T-cell (primary cell): ENCODE data around the gene SNX8. TPM values are rescaled to one million over a fixed set of nuclear protein-coding genes. Genes with fewer than 3 reads are reported as not detected.
"Not testable (repeated sequence)": the region's sequence is repeated elsewhere in the genome, so short reads cannot be mapped to it uniquely, and the experiment has no call there.

ENCODE experiments used
- ATAC-seq, 4 experiments: fragments of 200-7000 bp in 3 of 4; fragments of 150-1000 bp in 1 of 4; cut with Tn5 transposase; replicated peaks in 1 of 4; 1 replicate in 3 of 4; 2 replicates in 1 of 4; pipeline ENCODE4 v1.10.0; 2021; ENCODE audit warnings: moderate library complexity in 3 of 4, mild to moderate bottlenecking in 2 of 4, moderate number of reproducible peaks in 1 of 4
- CTCF ChIA-PET, 2 donors: fragments of 300-600 bp; sonication (Branson Sonifier 250); formaldehyde crosslinking; loops; one replicate each; lab custom pipeline; 2022; ENCODE audit warnings: antibody characterized with exemption in 2 of 2; lab: Charles Lee
- POLR2A ChIA-PET, 2 donors: fragments of 300-600 bp; sonication (Branson Sonifier 250); formaldehyde crosslinking; loops; one replicate each; lab custom pipeline; 2022; ENCODE audit warnings: antibody characterized with exemption in 2 of 2; lab: Charles Lee
- DNase-seq, 35 experiments: peaks; one replicate each; pipeline versions ENCODE4 v3.0.0 to v3.0.0-alpha.2; 2013 to 2023
- H3K27ac ChIP-seq: one replicate; pipeline ENCODE4 v1.5.1; 2013; ENCODE audit warnings: low read length
- H3K27me3 ChIP-seq, 2 experiments: replicated peaks in 1 of 2; 1 replicate in 1 of 2; 2 replicates in 1 of 2; pipeline versions ENCODE4 v1.6.1 to v1.7.0; 2013; ENCODE audit warnings: low read length in 1 of 2, mixed read lengths in 1 of 2; ENCODE audit not compliant: control insufficient read depth in 2 of 2, insufficient read depth in 2 of 2; ENCODE audit errors: extremely low read depth in 1 of 2
- H3K36me3 ChIP-seq, 2 donors: 1 replicate in 1 of 2; 2 replicates in 1 of 2; pipeline versions ENCODE4 v1.6.1 to v1.7.0; 2013; ENCODE audit warnings: low read length in 1 of 2; ENCODE audit not compliant: control insufficient read depth in 2 of 2, insufficient read depth in 1 of 2; ENCODE audit errors: extremely low read depth in 1 of 2
- H3K4me1 ChIP-seq, 2 experiments: 1 replicate in 1 of 2; 2 replicates in 1 of 2; pipeline versions ENCODE4 v1.6.1 to v1.7.0; 2013; ENCODE audit warnings: low read length in 2 of 2, mixed read lengths in 1 of 2; ENCODE audit not compliant: insufficient read depth in 2 of 2, control insufficient read depth in 1 of 2; ENCODE audit errors: extremely low read depth in 1 of 2
- H3K4me3 ChIP-seq, 2 donors: 1 replicate in 1 of 2; 2 replicates in 1 of 2; pipeline versions ENCODE4 v1.5.1 to v1.7.0; 2013; ENCODE audit warnings: mild to moderate bottlenecking in 2 of 2, low read length in 1 of 2, moderate library complexity in 1 of 2; ENCODE audit not compliant: control insufficient read depth in 1 of 2; ENCODE audit errors: extremely low read depth in 1 of 2
- H3K9me3 ChIP-seq: 2 replicates; pipeline ENCODE4 v1.7.0; 2013
- H3K27ac Mint-ChIP-seq, 2 donors: one replicate each; pipeline ENCODE4 v1.8.0; 2020 to 2021; ENCODE audit warnings: mild to moderate bottlenecking in 2 of 2, mixed read lengths in 2 of 2
- H3K27me3 Mint-ChIP-seq, 2 donors: one replicate each; pipeline ENCODE4 v1.8.0; 2021 to 2022; ENCODE audit warnings: mixed read lengths in 2 of 2
- H3K36me3 Mint-ChIP-seq: one replicate; pipeline ENCODE4 v1.8.0; 2021; ENCODE audit warnings: mixed read lengths
- H3K4me1 Mint-ChIP-seq, 3 donors: one replicate each; pipeline ENCODE4 v1.8.0; 2020 to 2022; ENCODE audit warnings: mixed read lengths in 3 of 3, mild to moderate bottlenecking in 1 of 3
- H3K4me3 Mint-ChIP-seq, 3 donors: one replicate each; pipeline ENCODE4 v1.8.0; 2020 to 2022; ENCODE audit warnings: mild to moderate bottlenecking in 3 of 3, mixed read lengths in 3 of 3, moderate library complexity in 3 of 3
- H3K9me3 Mint-ChIP-seq, 3 donors: one replicate each; pipeline ENCODE4 v1.8.0; 2020 to 2022; ENCODE audit warnings: mixed read lengths in 3 of 3
- WGBS: methylation state at CpG from one replicate; pipeline ENCODE4 v1.1.5; 2013; ENCODE audit warnings: missing lambda C conversion rate; ENCODE audit not compliant: insufficient coverage; 5-methylcytosine and 5-hydroxymethylcytosine counted together
- total RNA-seq, 35 experiments: library from RNA in 6 of 35; stranded (reverse) in 6 of 35; fragments of 120-200 nt in 1 of 35; gene quantifications; one replicate each; pipeline versions ENCODE4 v1.2.1 to v1.2.4 and lab custom pipeline; 2013 to 2026

Gene SNX8
- total RNA-seq, 5 donors from 2014 or later (not counting 1 experiment from before 2014, with no cell fraction given): 8.4 to 14.6 (median 9.9) TPM

GRCh38 chr7:2269991-2270460 lies 44.2 kb downstream of the SNX8 start:
- Mint-ChIP-seq H3K9me3 (no peaks in the 10 kb centered on the region), H3K36me3 (peaks cover 15% of the 10 kb centered on the region)

GRCh38 chr7:2269089-2269990 lies 44.9 kb downstream of the SNX8 start:
- H3K4me3 ChIP-seq, H3K4me1 Mint-ChIP-seq, H3K27ac ChIP-seq, H3K27me3 ChIP-seq, CTCF ChIA-PET, H3K9me3 Mint-ChIP-seq, H3K27me3 Mint-ChIP-seq, ATAC-seq, POLR2A ChIA-PET, H3K4me3 Mint-ChIP-seq, H3K27ac Mint-ChIP-seq, H3K9me3 ChIP-seq, H3K4me1 ChIP-seq, DNase-seq: not testable (repeated sequence)
- H3K36me3 Mint-ChIP-seq: peaks cover 18% of the 10 kb centered on the region
- H3K36me3 ChIP-seq: peaks cover 6 to 10% of the 10 kb centered on the region in 2 donors
- 100% methylated on average over 2 of the region's 18 CpGs for WGBS

More at GRCh38 chr7:2269991-2270460, 44.2 kb downstream of the SNX8 start:
- peaks cover 6 to 12% of the 10 kb centered on the region in 2 donors for H3K36me3 ChIP-seq
- H3K9me3 ChIP-seq: no peaks in the 10 kb centered on the region
- Mint-ChIP-seq H3K4me3 (no peak overlapping the region), H3K4me1 (no peaks in the 10 kb centered on the region), H3K27me3 (no peaks in the 10 kb centered on the region), H3K27ac (no peak overlapping the region)
- ChIA-PET CTCF (no interaction called here), POLR2A (interaction anchor here in 1 of 2 donors (0.6 kb wide), 1 partner anchor 11 kb away, joined by 3 read pairs; no protein-coding TSS in a partner anchor)
- no peak overlapping the region for H3K27ac ChIP-seq
- ATAC-seq (no peak), DNase-seq (no peak)
- no peak overlapping the region for H3K4me3 ChIP-seq
- no peaks in the 10 kb centered on the region for H3K27me3 ChIP-seq
- WGBS: 97% methylated on average over 5 of the region's 10 CpGs
- H3K4me1 ChIP-seq: no peaks in the 10 kb centered on the region

GRCh38 chr7:2266911-2267310 lies 47.3 kb downstream of the SNX8 start:
- H3K27me3 ChIP-seq: no peaks in the 10 kb centered on the region
- no peaks in the 10 kb centered on the region for H3K27me3 Mint-ChIP-seq
- no peaks in the 10 kb centered on the region for H3K9me3 Mint-ChIP-seq
- H3K4me1 Mint-ChIP-seq: peaks cover 2 to 3% (median 3%) of the 10 kb centered on the region in 3 donors
- H3K4me3 ChIP-seq: no peak overlapping the region
- CTCF ChIA-PET: no interaction called here
- ATAC-seq (no peak), DNase-seq (no peak)
- WGBS: 93% methylated on average over 8 of the region's 10 CpGs
- H3K4me3 Mint-ChIP-seq: no peak overlapping the region
- H3K27ac ChIP-seq: no peak overlapping the region
- H3K36me3 ChIP-seq: peaks cover 4 to 10% of the 10 kb centered on the region in 2 donors
- H3K9me3 ChIP-seq: no peaks in the 10 kb centered on the region
- peaks cover 2 to 3% of the 10 kb centered on the region in 2 experiments for H3K4me1 ChIP-seq
- POLR2A ChIA-PET: no interaction called here
- peaks cover 15% of the 10 kb centered on the region for H3K36me3 Mint-ChIP-seq
- no peak overlapping the region for H3K27ac Mint-ChIP-seq

- DNase-seq (no peak), ATAC-seq (no peak)
- Histone ChIP-seq H3K4me3 (no peak overlapping the region), H3K27ac (no peak overlapping the region), H3K9me3 (no peaks in the 10 kb centered on the region), H3K36me3 (peaks cover 0 to 3% of the 10 kb centered on the region in 2 donors), H3K27me3 (no peaks in the 10 kb centered on the region), H3K4me1 (peaks cover 2 to 17% of the 10 kb centered on the region in 2 experiments)
- H3K27me3 Mint-ChIP-seq: no peaks in the 10 kb centered on the region
- ChIA-PET POLR2A (interaction anchor here in 1 of 2 donors (0.6 kb wide), 1 partner anchor 19 kb away, joined by 6 read pairs; no protein-coding TSS in a partner anchor), CTCF (no interaction called here)
- WGBS: 100% methylated on average over 18 of the region's 23 CpGs
- H3K27ac Mint-ChIP-seq: peak overlapping the region in 1 of 2 donors; percentile 37
- no peaks in the 10 kb centered on the region for H3K9me3 Mint-ChIP-seq
- H3K4me3 Mint-ChIP-seq: no peak overlapping the region
- peaks cover 10 to 12% (median 11%) of the 10 kb centered on the region in 3 donors for H3K4me1 Mint-ChIP-seq
- H3K36me3 Mint-ChIP-seq: peaks cover 10% of the 10 kb centered on the region
These were observed 50.1 kb downstream of the SNX8 start for GRCh38 chr7:2264158-2264557.

GRCh38 chr7:2263176-2263575 lies 51.1 kb downstream of the SNX8 start:
- ATAC-seq: no peak
- H3K4me3 Mint-ChIP-seq: no peak overlapping the region
- Histone ChIP-seq H3K27ac (no peak overlapping the region), H3K36me3 (peaks cover 0 to 3% of the 10 kb centered on the region in 2 donors), H3K4me1 (peaks cover 2 to 22% of the 10 kb centered on the region in 2 experiments), H3K27me3 (no peaks in the 10 kb centered on the region), H3K4me3 (no peak overlapping the region), H3K9me3 (no peaks in the 10 kb centered on the region)
- CTCF ChIA-PET: no interaction called here
- 97% methylated on average over 16 of the region's 18 CpGs for WGBS
- no peak overlapping the region for H3K27ac Mint-ChIP-seq
- peaks cover 10% of the 10 kb centered on the region for H3K36me3 Mint-ChIP-seq
- POLR2A ChIA-PET: no interaction called here
- no peaks in the 10 kb centered on the region for H3K9me3 Mint-ChIP-seq
- no peaks in the 10 kb centered on the region for H3K27me3 Mint-ChIP-seq
- no peak for DNase-seq
- H3K4me1 Mint-ChIP-seq: peaks cover 10 to 12% (median 11%) of the 10 kb centered on the region in 3 donors

- peak overlapping the region; percentile 71 to 86 for H3K27ac Mint-ChIP-seq
- peaks cover 10% of the 10 kb centered on the region for H3K36me3 Mint-ChIP-seq
- peak; percentile 52 to 86 (median 59) for ATAC-seq
- Histone ChIP-seq H3K9me3 (no peaks in the 10 kb centered on the region), H3K4me1 (peaks cover 2 to 22% of the 10 kb centered on the region in 2 experiments), H3K4me3 (peak overlapping the region; percentile 15 to 28), H3K36me3 (peaks cover 2 to 3% of the 10 kb centered on the region in 2 donors), H3K27me3 (no peaks in the 10 kb centered on the region), H3K27ac (peak overlapping the region; percentile 14)
- WGBS: 24% methylated on average over 8 of the region's 14 CpGs
- H3K27me3 Mint-ChIP-seq: no peaks in the 10 kb centered on the region
- H3K4me3 Mint-ChIP-seq: peak overlapping the region; percentile 49 to 70 (median 54)
- ChIA-PET CTCF (no interaction called here), POLR2A (no interaction called here)
- DNase-seq: peak in 20 of 35 experiments; percentile 10 to 52 (median 28)
- peaks cover 10 to 12% (median 11%) of the 10 kb centered on the region in 3 donors for H3K4me1 Mint-ChIP-seq
- H3K9me3 Mint-ChIP-seq: no peaks in the 10 kb centered on the region
These were observed 52.6 kb downstream of the SNX8 start for GRCh38 chr7:2261611-2262010.
